ENCODE measurements around the gene GLDC.
"Not testable (repeated sequence)": the region's sequence is repeated elsewhere in the genome, so short reads cannot be mapped to it uniquely, and the experiment has no call there.

The GLDC gene

GRCh38 chr9:6562871-6563430, 82.6 kb downstream of the GLDC start:
- DNase-seq, result no peak

- DNase-seq, result no peak
Observed at GRCh38 chr9:6562201-6562600, 83.3 kb downstream of the GLDC start.

- no peak for DNase-seq
Observed at GRCh38 chr9:6557883-6558616, 87.5 kb downstream of the GLDC start.

GRCh38 chr9:6553866-6554265, 91.7 kb downstream of the GLDC start:
- no peak for DNase-seq

- no peak for DNase-seq
Observed at GRCh38 chr9:6552498-6553121, 92.9 kb downstream of the GLDC start.

- no peak for DNase-seq
Observed at GRCh38 chr9:6552033-6552432, 93.5 kb downstream of the GLDC start.

GRCh38 chr9:6551136-6551535, 94.4 kb downstream of the GLDC start:
- no peak for DNase-seq

- no peak for DNase-seq
Observed at GRCh38 chr9:6549106-6549800, 96.3 kb downstream of the GLDC start.

- DNase-seq, result no peak
Observed at GRCh38 chr9:6545017-6545691, 100.4 kb downstream of the GLDC start.

- no peak for DNase-seq
Observed at GRCh38 chr9:6543204-6543603, 102.3 kb downstream of the GLDC start.

GRCh38 chr9:6542617-6543016, 102.9 kb downstream of the GLDC start:
- not testable (repeated sequence) for DNase-seq

- DNase-seq, result no peak
Observed at GRCh38 chr9:6538666-6539071, 106.9 kb downstream of the GLDC start.

GRCh38 chr9:6535594-6535993, 109.9 kb downstream of the GLDC start:
- no peak for DNase-seq

GRCh38 chr9:6525326-6526045, 120.0 kb downstream of the GLDC start:
- DNase-seq, result no peak

GRCh38 chr9:6522263-6522662, 123.3 kb downstream of the GLDC start:
- DNase-seq, result no peak

- DNase-seq, result no peak
Observed at GRCh38 chr9:6512085-6512657, 133.4 kb downstream of the GLDC start.

GRCh38 chr9:6506571-6506970, 139.0 kb downstream of the GLDC start:
- DNase-seq, result no peak

- no peak for DNase-seq
Observed at GRCh38 chr9:6502399-6502798, 143.1 kb downstream of the GLDC start.

- DNase-seq, result no peak
Observed at GRCh38 chr9:6501526-6502210, 143.9 kb downstream of the GLDC start.

GRCh38 chr9:6498982-6499381, 146.5 kb downstream of the GLDC start:
- DNase-seq, result no peak

- DNase-seq, result no peak
Observed at GRCh38 chr9:6495466-6495865, 150.1 kb downstream of the GLDC start.

GRCh38 chr9:6490863-6491262, 154.7 kb downstream of the GLDC start:
- no peak for DNase-seq
